HG03196 (cell line): ENCODE measurements around the gene NPAS4.
A peak's percentile ranks its signal among the peaks of the same experiment; 100 is the strongest.
"Not testable (repeated sequence)": the region's sequence is repeated elsewhere in the genome, so short reads cannot be mapped to it uniquely, and the experiment has no call there.

Experiments used
- ATAC-seq: cut with Tn5 transposase; IDR thresholded peaks from one replicate; pipeline ENCODE4 v1.9.1; 2021; ENCODE audit not compliant: unreplicated experiment

The NPAS4 gene

DNA sequence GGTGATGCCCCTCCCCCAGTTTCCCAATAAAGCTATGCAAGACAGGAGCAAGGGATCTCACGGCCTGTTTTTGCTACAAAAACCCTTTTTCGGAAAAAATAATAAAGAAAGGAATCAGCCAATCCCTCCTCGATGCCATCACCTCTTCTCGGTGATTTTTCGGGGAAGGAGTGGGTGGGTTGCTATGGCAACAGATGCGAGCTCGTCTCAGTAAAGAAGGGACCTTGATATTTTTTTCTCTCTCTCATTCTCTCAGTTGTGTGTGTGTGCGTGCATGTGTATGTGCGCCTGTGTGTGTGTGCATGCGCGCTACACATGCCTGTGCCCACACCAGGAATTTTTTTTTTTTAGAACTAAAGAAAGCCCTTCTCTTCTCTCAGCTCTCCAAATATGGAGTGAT is 3.8 kb upstream of the NPAS4 start:
- no peak for ATAC-seq

DNA sequence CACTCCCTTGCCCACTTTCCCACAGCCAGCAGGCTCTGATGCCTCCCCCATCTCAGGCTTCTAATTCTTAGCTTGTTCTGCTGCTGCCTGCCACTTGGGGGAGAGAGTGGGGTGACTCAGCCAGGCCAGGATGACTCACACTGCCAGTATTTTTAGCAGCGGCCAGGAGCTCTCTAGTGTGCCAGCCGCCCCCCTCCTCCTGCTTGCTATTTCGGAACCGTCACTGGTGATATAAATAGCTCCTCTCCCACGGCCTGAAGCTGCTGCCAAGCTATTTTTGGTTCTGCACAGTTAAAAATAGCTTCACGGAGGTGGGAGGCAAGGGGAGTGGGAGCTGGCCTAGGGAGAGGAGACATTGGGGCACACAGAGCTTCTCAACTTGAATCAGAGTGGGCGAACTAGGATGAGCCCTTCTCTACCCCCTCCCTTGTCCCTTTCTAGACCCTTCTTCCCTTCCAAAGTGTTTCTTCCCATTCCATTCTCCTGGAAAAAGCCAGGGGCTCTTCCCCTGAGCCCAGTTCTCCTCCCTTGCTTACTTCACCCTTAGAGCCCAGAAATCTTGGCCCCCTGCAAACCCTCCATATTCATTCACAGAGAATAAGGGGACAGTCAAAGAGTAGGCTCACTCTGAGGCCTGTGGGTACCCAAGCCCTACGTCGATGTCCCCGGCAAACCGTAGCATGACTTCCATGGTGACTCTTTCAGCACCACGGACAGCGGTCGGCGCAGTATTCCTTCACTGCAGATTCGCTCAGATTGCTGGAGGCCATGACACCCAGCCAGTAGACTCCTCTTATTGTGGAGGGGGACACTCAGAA is 2.5 kb upstream of the NPAS4 start:
- ATAC-seq = no peak

DNA sequence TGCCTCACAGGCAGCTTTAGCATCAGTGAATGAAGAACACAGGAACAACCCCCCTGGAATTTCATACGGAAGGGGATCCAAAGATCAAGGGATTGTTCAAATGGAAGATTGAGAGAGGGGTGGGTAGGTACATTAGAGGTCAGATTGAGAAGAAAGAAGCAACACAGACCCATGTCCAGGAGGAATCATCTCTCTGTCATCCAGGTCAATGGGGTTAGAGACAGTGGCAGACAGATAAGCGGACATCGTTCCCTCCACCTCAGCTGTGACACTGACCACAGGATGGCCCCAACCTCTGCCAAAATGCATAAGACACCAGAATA is 1.9 kb upstream of the NPAS4 start:
- ATAC-seq = no peak

DNA sequence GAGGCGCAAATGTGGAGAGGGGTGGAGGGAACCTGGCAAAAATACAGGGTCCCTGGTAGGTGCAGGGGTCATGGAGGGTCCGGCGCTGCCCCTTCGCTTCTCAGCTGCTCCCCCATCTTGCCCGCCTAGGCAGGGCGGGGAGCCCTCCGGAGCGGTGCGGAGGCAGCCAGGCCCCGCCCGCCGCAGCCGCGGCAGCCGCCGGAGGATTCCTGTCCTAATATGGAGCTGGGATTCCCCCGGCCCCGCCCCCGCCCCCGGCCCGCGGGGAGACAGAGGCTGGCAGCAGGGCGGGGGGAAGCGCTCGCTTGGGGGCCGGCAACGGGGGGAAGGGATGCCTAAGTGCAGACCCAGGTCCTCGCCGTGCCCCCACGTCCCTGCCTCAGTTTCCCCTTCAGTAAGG is 1.0 kb upstream of the NPAS4 start:
- no peak for ATAC-seq

DNA sequence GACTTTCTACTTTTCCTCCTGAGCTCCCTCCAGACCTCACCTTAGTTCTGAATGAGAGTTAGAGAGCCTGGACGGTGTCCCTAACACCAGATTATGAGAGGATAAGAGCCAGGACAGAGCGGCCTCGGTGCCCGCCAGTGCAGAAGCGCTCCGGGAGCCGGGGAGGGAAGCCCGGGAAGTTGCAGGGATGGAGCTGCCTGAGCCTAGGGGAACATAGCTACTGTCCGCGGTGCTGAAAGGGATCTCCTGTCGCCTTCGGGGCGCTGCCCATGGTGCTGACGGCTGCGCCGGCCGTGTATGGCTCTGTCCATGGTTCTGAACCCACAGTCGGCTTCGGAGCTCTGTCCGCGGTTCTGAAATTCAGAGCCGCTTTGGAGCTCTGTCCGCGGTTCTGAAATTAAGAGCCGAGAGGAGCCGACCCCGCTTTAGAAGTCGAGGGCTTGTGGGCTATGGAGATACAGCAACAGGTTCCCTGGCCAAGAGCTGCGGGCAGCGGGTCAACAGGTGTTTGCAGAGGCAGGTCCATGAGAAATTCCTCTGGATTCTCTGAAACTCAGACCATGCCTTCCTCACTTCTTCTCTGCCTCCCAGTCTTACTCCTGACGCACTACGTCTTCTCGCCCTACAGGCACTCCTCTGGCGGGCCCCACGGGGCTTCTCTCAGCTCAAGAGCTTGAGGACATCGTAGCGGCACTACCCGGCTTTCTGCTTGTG is 814 bp downstream of the NPAS4 start:
- peak; percentile 85 for ATAC-seq

DNA sequence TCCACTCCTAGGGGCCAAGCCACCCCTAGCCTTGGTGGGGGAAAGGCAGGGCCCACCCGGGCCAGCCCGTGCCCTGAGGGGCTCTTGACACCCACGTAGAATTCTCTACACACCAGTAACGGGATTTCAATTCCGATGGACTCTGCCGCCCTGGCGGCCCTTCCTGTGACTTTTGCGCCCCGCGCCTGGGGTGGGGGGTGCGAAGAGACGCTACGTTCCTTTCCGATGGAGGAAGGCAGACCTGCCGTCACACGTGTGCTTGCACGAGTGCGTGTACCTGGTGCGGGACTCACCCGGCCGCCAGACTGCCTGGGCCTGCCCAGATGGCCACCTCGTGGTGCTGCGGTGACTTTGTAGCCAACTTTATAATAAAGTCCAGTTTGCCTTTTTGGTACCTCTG is 5.5 kb downstream of the NPAS4 start:
- ATAC-seq = no peak

DNA sequence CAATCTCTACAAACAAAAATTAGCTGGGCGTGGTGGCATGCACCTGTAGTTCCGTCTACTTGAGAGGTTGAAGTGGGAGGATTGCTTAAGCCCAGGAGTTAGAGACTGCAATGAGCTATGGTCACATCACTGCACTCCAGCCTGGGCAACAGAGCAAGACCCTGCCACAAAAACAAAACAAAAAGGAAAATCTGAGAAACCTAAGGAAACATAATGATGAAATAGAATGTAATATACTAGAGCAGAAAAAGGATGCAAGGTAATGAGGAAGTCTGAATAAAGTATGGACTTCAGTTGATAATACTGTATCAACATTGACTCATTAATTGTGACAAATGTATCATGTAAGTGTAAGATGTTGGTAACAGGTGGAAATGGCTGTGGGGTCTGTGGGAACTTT is 8.1 kb downstream of the NPAS4 start:
- no peak for ATAC-seq

DNA sequence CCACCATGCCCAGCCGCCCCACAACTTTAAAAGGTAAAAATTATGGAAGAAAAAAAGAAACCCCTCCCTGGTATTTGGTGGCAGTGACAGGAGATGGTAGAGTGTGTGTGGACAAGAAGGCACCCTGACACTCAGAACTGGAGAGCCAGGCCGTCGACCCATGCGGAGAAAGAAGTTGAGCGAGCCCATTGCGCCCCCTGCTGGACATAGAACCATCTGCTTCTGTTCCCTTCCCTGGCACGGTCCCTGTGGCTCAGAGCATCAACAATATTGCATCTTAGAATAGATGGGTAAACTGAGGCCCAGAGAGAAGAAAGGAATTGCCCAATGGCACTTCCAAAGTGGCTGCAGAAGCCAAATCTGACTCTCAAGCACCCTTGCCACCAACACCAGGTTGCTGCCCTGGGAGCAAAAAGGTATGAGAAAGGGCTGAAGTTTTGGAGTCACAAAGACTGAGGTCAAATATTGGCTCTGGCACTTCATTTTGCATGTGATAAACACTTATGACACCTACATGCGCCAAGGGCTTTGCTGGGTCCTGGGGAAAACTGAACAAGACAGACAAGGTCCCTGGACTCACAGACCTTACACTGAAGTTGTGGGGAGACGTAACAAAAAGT is 9.3 kb downstream of the NPAS4 start:
- ATAC-seq = no peak

DNA sequence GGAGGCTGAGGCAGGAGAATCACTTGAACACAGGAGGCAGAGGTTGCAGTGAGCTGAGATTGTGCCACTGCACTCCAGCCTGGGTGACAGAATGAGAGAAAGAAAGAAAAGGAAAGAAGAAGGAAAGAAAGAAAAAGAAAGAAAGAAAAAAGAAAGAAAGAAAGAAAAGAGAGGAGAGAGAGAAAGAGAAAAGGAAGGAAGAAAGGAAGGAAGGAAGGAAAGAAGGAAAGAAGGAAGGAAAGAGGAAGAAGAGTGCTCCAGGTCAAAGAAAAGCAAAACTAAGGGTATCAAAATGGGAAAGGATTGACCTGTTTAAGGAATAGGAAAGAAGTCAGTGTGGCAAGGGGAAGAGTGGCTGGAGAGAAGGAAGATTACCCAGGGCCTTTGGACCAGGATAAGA is 10.5 kb downstream of the NPAS4 start:
- not testable (repeated sequence) for ATAC-seq

DNA sequence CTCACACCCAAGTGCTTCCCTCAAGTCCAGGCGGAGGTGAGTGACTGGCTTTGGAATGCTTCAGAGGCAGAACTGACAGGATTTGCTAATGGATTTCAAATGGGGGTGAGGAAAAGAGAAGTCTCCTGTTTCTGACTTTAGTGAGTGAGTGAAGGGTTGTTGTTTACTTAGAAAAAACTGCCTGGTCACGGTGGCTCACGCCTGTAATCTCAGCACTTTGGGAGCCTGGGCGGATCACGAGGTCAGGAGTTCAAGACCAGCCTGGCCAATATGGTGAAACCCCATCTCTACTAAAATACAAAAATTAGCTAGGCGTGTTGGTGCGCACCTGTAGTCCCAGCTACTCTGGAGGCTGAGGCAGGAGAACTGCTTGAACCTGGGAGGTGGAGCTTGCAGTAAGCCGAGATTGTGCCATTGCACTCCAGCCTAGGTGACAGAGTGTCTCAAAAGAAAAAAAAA is 11.1 kb downstream of the NPAS4 start:
- not testable (repeated sequence) for ATAC-seq

DNA sequence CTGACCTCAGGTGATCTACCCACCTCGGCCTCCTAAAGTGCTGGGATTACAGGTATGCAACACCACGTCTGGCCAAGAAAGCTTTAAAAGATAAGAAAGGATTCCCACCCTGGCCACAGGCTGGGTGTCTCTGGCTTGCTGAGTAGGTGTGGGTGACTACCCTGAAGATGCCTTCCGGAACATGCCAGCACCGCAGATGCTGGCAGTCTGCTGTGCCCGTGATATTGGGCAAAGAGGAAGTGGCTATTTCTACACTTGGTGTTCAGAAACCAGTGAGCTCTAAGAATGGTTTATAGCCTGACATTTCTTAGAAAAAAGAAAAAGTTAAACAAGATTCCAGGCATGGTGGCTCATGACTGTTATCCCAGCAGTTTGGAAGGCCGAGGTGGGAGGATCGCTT is 11.8 kb downstream of the NPAS4 start:
- ATAC-seq = no peak

DNA sequence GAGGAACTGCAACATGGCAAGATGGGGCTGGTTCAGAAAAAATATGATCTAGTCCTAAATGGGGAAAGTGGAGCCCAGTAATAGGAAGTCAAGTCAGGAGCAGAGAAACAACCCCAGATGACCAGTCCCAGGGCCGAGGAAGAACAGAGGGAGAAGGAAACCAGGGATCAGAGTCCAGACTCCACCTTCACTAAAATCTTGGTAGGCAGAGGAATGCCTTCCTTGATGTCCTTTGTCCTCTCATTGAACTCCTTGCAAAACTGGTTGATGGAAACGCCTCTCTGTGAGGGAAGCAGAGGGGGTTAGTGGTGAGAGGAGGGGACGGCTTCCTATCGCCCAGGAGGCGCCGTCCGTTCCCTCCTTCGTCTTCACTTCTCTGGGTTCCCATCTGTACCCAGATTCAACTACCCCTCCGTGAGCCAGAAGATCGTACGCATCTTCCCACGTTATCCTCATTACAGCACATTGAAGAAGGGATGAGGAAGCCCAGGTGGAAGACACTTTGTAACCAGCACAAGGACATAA is 17.2 kb downstream of the NPAS4 start:
- peak; percentile 10 for ATAC-seq

DNA sequence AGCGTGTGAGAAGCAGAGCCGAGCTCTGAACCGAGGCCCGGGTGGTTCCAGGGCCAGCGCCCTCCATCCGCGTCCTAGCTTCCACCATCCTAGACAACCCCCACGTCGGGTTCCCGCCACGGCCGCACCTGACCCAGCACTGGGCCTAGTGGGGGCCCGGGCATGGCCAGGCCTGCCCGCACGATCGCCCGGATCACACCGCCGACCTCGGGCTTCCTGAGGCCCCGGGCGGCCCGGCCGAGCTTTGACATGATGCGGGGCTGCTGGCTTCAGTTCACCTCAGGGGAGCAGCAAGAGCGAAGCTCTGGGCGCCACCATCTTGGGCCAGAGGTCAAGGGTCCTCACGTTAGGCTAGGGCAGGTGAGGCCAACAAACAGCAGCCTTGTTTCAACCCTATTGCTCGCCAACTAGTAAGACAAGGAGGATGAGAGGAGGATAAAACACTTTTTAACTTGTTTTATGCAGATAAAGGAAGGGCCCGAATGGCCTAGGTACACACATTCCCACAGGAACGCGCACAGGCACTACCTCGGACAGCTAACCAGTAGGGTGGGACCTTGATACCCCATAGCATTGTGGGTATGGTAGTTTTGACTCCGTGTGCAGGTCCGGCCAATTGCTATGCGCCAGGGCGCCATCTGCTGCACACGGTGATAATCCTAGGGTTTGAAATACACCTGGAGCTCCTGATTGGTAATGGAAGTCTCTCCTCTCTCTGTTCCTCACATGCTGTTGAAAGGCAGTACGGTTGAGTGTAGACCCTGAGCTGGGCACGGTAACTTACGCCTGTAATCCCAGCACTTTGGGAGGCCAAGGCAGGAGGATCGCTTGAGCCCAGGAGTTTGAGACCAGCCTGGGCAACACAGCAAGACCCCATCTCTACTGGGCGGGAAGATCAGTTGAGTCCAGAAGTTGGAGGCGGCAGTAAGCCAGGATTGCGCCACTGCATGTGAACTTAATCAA is 17.9 kb downstream of the NPAS4 start, which contains the start of gene MRPL11:
Gene MRPL11, minus strand, starts transcription at position 345 of the 963 bp plus-strand sequence. Its CDS starts 94 bp downstream, at position 251.
- ATAC-seq = peak; percentile 92

DNA sequence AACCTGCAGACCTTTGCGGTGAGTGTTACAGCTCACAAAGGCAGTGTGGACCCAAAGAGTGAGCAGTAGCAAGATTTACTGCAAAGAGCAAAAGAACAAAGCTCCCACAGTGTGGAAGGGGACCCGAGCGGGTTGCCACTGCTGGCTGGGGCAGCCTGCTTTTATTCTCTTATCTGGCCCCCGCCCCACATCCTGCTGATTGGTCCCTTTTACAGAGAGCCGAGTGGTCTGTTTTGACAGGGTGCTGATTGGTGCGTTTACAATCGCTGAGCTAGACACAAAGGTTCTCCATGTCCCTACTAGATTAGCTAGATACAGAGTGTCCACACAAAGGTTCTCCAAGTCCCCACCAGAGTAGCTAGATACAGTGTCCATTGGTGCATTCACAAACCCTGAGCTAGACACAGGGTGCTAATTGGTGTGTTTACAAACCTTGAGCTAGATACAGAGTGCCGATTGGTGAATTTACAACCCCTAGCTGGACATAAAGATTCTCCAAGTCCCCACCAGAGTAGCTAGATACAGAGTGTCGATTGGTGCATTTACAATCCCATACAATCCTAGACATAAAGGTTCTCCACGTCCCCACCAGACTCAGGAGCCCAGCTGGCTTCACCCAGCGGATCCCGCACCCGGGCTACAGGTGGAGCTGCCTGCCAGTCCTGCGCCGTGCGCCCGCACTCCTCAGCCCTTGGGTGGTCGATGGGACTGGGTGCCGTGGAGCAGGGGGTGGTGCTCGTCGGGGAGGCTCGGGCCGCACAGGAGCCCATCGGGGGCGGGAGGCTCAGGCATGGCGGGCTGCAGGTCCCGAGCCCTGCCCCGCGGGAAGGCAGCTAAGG is 19.5 kb downstream of the NPAS4 start:
- not testable (repeated sequence) for ATAC-seq

DNA sequence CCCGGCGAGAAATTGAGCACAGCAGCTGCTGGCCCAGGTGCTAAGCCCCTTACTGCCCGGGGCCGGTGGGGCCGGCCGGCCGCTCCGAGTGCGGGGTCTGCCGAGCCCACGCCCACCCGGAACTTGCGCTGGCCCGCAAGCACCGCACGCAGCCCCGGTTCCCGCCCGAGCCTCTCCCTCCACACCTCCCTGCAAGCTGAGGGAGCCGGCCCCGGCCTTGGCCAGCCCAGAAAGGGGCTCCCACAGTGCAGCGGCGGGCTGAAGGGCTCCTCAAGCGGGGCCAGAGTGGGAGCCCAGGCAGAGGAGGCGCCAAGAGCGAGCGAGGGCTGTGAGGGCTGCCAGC is 20.1 kb downstream of the NPAS4 start:
- not testable (repeated sequence) for ATAC-seq

DNA sequence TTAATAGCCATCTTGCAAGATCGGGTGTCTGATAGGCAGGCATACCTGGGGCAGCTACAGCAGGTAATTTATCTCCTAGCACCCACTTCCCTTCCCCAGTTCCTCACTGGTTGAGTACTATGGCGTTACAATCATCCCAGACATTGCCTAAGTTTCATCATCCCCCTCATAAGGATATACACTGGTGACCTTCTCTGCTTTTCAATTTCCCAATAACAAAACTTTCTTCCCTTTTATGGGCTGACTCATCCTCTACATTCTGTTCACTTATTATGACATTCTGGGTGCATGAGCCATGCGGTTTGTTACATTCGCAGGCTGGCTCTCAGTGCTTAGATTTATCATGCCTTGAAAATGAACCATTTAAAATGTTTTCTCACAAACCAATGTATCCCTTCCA is 22.8 kb downstream of the NPAS4 start:
- ATAC-seq = no peak

DNA sequence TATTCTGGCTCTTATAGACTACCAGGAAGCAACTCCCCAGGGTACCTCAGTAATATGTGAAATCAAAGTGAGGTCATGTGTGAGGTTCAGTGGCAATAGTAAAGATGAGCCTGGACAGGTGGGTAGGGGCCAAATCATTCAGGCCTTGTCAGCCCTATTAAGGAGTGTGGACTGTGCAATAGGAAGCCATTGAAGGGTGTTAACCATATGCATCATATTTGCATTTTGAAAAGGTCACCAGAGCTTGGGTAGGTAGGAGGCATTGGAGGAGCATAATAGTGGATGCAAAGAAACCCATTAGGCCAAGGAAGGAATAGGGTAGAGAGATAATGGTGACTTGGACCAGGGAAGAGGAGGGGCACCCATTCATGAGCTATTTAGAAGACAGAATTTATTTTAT is 26.2 kb downstream of the NPAS4 start:
- ATAC-seq = no peak

DNA sequence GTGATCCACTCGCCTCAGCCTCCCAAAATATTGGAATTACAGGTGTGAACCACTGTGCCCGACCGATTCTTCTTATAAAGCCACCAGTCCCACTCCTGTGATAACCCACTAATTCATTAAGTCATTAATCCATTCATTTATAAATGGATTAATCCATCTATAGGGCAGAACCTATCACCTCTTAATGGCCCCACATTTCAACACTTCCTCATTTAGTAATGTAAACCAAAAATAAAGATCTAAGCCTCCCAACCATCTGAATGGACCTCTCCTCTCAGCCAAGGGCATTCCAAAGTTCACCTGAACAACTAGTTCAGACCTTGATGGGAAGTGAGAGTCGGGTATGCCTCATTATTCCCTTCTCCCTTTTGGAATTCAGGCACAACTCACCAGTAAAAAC is 27.7 kb downstream of the NPAS4 start:
- ATAC-seq = no peak

DNA sequence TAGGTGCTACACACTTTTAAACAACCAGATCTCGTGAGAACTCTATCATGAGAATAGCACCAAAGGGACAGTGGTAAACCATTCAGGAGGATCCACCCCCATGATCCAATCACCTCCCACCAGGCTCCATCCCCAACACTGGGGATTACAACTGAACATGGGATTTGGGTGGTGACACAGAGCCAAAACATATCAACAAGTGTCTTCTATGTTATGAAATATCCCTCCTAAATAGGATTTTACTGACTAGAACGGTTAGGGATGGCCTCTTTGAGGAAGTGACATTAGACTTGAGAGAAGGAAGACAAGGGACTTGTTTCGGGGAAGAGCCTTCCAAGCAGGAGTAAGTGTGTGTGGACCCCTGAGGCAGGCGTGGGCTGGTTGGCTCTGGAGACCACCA is 29.7 kb downstream of the NPAS4 start:
- no peak for ATAC-seq

DNA sequence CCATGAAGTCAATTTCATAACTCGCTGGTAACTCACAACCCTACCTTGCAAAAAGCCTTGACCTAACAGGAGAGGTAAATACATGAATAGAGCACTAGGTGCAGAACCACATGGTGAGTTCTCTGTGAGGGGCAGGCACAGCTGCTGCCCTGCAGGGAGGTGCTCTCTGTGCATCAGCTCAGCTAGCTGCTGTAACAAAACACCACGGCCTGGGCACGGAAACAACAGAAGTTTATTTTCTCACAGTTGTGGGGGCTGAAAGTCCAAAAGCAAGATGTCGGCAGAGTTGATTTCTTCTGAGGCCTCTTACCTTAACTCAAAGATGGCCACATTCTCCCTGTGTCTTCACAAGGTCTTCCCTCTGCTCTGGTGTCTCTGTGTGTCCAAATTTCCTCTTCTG is 30.8 kb downstream of the NPAS4 start:
- ATAC-seq = no peak
